MM.1S (cell line): ENCODE measurements around the gene GOLIM4.

ENCODE experiments used
- EZH2 ChIP-seq: fragments of 300-600 bp; sonication (generic); optimal IDR thresholded peaks from 2 replicates; pipeline ENCODE3; 2017; ENCODE audit warnings: low read depth, mild to moderate bottlenecking, antibody characterized with exemption, low read length, mixed read lengths
- EZH2phosphoT487 ChIP-seq: fragments of 300-600 bp; sonication (generic); IDR thresholded peaks from 2 replicates; pipeline ENCODE4 v1.6.1; 2018; ENCODE audit warnings: antibody characterized with exemption, low read length
- TF ChIP-seq, protein P1 (sequence below): fragments of 300-600 bp; sonication (generic); IDR thresholded peaks from 2 replicates; pipeline ENCODE4 v1.5.1; 2016; ENCODE audit warnings: antibody characterized with exemption, low read length, mixed read lengths

DNA sequence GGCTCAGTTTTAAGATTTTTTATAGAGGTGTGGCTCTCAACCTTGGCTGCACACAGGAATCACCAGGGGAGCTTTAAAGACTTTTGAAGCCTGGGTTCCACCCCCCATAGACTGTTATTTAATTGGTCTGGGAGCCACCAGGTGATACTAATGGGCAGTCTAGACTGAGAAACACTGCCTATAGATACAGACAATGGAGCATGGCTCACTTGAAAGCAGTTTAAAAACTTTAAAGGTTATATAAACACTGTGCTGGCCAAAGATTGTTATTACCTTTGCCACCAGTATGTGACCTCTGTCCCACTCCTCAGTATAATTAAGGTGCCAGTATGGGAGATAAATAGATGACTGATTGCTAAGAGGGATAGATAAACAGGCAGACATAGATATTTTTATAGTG is 3.8 kb downstream of the GOLIM4 start:
- TF ChIP-seq, protein P1, sequence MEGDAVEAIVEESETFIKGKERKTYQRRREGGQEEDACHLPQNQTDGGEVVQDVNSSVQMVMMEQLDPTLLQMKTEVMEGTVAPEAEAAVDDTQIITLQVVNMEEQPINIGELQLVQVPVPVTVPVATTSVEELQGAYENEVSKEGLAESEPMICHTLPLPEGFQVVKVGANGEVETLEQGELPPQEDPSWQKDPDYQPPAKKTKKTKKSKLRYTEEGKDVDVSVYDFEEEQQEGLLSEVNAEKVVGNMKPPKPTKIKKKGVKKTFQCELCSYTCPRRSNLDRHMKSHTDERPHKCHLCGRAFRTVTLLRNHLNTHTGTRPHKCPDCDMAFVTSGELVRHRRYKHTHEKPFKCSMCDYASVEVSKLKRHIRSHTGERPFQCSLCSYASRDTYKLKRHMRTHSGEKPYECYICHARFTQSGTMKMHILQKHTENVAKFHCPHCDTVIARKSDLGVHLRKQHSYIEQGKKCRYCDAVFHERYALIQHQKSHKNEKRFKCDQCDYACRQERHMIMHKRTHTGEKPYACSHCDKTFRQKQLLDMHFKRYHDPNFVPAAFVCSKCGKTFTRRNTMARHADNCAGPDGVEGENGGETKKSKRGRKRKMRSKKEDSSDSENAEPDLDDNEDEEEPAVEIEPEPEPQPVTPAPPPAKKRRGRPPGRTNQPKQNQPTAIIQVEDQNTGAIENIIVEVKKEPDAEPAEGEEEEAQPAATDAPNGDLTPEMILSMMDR = no peak
- no peak for TF ChIP-seq EZH2
- TF ChIP-seq EZH2phosphoT487 = no peak
